Measurements from ENCODE around the gene BICD2.

The BICD2 gene

GRCh38 chr9:92734931-92735635 lies 29.6 kb downstream of the BICD2 start:
- no peak for DNase-seq (ENCODE audit: low read depth)

DNA sequence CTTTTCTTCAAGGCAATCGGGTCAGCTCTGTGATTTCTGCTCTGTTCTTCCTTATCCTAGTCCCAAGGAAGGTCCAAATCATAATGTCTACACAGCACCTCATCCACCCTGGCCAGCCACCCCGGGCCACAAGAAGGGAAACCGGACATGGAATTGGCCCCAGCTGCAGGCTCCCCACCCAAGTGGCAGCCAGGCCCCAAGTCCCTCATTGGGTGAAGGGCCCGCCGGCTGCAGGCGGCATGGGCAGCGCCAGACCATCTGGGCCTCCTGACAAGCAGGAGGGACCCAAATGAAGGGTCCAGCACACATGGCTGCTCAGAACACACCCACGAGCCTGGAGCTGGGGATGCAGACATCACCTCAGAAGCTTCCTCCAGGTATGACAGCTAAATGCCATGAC lies 33.7 kb downstream of the BICD2 start:
- Histone ChIP-seq H3K4me3 (ENCODE audit: low read length) (no peak overlapping the region), H3K4me1 (ENCODE audit: control insufficient read depth, insufficient read depth, low read length) (peaks cover 7% of the 10 kb centered on the region), H3K9me3 (ENCODE audit: control insufficient read depth, low read length) (no peaks in the 10 kb centered on the region), H3K27me3 (replicated peaks; ENCODE audit: control insufficient read depth, insufficient read depth, low read length) (no peaks in the 10 kb centered on the region), H3K9ac (ENCODE audit: low read length) (no peak overlapping the region), H3K36me3 (ENCODE audit: control insufficient read depth, insufficient read depth, low read length, severe bottlenecking) (peaks cover 19% of the 10 kb centered on the region)
- no peak for DNase-seq (ENCODE audit: low read depth)

More at GRCh38 chr9:92734931-92735635, 29.6 kb downstream of the BICD2 start:
- H3K36me3 ChIP-seq (ENCODE audit: control insufficient read depth, insufficient read depth, low read length, severe bottlenecking), result no peaks in the 10 kb centered on the region
- no peaks in the 10 kb centered on the region for H3K9me3 ChIP-seq (ENCODE audit: control insufficient read depth, low read length)
- H3K4me1 ChIP-seq (ENCODE audit: control insufficient read depth, insufficient read depth, low read length), result peaks cover 30% of the 10 kb centered on the region
- no peak overlapping the region for H3K9ac ChIP-seq (ENCODE audit: low read length)
- no peaks in the 10 kb centered on the region for H3K27me3 ChIP-seq (replicated peaks; ENCODE audit: control insufficient read depth, insufficient read depth, low read length)
- H3K4me3 ChIP-seq (ENCODE audit: low read length), result no peak overlapping the region

GRCh38 chr9:92729735-92730155 lies 34.9 kb downstream of the BICD2 start:
- DNase-seq (ENCODE audit: low read depth), result no peak
- Histone ChIP-seq H3K9ac (ENCODE audit: low read length) (no peak overlapping the region), H3K36me3 (ENCODE audit: control insufficient read depth, insufficient read depth, low read length, severe bottlenecking) (peaks cover 19% of the 10 kb centered on the region), H3K9me3 (ENCODE audit: control insufficient read depth, low read length) (no peaks in the 10 kb centered on the region), H3K4me3 (ENCODE audit: low read length) (no peak overlapping the region), H3K4me1 (ENCODE audit: control insufficient read depth, insufficient read depth, low read length) (peaks cover 6% of the 10 kb centered on the region), H3K27me3 (replicated peaks; ENCODE audit: control insufficient read depth, insufficient read depth, low read length) (no peaks in the 10 kb centered on the region)

DNA sequence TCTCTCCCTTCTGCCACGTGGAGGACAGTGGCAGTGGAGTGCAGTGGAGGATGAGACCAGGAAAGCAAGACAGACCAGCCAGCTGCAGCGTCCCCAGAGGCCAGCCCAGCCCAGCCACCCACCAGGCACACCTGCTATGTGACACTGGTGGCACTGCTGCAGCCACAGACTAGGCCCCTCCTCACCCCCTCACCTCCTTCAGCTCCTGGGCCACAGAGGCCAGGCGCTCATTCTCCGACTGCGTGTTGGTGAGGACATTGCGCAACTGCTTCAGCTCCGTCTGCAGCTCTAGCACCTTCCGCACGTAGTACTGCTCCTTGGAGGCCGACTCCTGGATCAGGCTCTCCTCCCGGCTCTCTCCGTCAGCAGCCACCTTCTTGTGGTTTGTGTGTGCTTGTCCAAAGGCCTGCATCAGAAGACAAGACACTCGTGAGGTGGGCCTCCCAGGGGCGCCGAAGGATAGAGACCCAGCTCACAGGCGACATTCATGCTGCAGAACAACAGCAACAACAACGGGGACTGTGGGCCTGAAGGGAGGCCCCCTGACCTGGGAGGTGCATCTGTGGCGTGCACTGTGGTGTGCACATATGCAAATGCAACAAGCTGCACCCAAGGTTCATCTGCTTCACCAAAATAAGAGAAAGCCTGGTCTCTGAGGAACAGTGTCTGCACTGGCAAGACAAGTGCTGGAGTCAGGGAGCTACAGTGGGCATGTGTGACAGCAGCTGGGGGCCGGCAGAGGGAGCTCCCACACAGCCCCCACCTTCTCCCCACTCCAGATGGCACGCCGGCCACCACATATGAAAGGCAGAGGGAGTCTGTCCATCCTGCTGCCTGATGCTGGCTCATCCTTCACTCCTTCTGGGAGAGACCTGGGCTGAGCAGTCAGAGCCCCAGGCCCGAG lies 35.5 kb downstream of the BICD2 start:
- H3K4me3 ChIP-seq (ENCODE audit: low read length), result no peak overlapping the region
- no peak for DNase-seq (ENCODE audit: low read depth)
- peaks cover 6% of the 10 kb centered on the region for H3K4me1 ChIP-seq (ENCODE audit: control insufficient read depth, insufficient read depth, low read length)
- no peaks in the 10 kb centered on the region for H3K27me3 ChIP-seq (replicated peaks; ENCODE audit: control insufficient read depth, insufficient read depth, low read length)
- no peak overlapping the region for H3K9ac ChIP-seq (ENCODE audit: low read length)
- peaks cover 19% of the 10 kb centered on the region for H3K36me3 ChIP-seq (ENCODE audit: control insufficient read depth, insufficient read depth, low read length, severe bottlenecking)
- no peaks in the 10 kb centered on the region for H3K9me3 ChIP-seq (ENCODE audit: control insufficient read depth, low read length)

DNA sequence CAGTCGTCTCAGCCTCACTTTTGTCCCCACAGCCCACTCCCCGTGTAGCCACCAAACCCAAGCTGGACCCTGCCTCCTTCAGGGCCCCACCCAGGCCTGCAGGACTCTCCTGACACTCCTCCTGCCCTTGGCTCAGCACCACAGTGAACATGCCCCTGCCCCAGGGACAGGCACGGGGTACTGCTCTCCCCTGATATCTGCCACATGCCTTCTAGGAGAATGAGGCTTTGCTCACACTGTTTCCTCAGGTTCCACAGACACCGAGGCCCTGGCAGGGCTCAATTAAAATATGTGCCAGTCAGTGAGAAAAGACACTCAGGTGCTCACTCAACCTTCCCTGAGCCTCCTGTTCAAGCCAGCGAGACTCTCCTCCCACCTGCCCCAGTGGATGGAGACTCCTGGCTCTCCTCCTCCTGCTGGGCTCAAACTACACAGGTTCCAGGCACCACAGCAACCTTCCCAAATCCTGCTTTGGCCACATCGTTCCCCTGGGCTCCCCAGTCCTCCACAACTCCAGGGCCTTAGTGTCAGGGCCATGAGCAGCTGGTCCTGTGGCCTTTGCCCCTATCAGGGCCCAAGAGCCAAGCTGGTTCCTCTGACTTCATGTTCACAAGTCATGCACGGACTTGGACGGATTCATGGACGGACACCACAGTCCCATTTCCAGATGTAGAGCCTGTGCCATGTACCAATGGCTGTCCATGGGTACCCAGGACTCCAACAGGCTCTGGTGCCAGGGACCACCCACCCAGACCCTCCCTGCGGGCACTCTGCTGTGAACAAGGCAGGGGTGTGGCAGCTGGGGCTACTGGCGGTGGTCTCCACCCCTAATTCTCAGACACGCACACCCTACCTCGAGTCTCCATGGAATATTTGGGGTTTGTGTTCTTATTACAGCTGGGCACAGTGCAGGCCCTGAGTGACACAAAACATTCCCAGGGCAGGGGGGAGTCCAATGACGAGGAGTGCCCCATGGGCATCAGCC lies 36.6 kb downstream of the BICD2 start:
- DNase-seq (ENCODE audit: low read depth), result no peak

GRCh38 chr9:92726971-92727715 lies 37.5 kb downstream of the BICD2 start:
- Histone ChIP-seq H3K9ac (ENCODE audit: low read length) (no peak overlapping the region), H3K9me3 (ENCODE audit: control insufficient read depth, low read length) (no peaks in the 10 kb centered on the region), H3K4me3 (ENCODE audit: low read length) (no peak overlapping the region), H3K4me1 (ENCODE audit: control insufficient read depth, insufficient read depth, low read length) (peaks cover 6% of the 10 kb centered on the region), H3K27me3 (replicated peaks; ENCODE audit: control insufficient read depth, insufficient read depth, low read length) (no peaks in the 10 kb centered on the region), H3K36me3 (ENCODE audit: control insufficient read depth, insufficient read depth, low read length, severe bottlenecking) (peaks cover 24% of the 10 kb centered on the region)
- DNase-seq (ENCODE audit: low read depth), result no peak

More for the DNA sequence above, 36.6 kb downstream of the BICD2 start:
- Histone ChIP-seq H3K4me3 (ENCODE audit: low read length) (no peak overlapping the region), H3K9ac (ENCODE audit: low read length) (no peak overlapping the region), H3K27me3 (replicated peaks; ENCODE audit: control insufficient read depth, insufficient read depth, low read length) (no peaks in the 10 kb centered on the region), H3K36me3 (ENCODE audit: control insufficient read depth, insufficient read depth, low read length, severe bottlenecking) (peaks cover 19% of the 10 kb centered on the region), H3K9me3 (ENCODE audit: control insufficient read depth, low read length) (no peaks in the 10 kb centered on the region), H3K4me1 (ENCODE audit: control insufficient read depth, insufficient read depth, low read length) (peaks cover 6% of the 10 kb centered on the region)

GRCh38 chr9:92726348-92726747 lies 38.3 kb downstream of the BICD2 start:
- no peak overlapping the region for H3K4me3 ChIP-seq (ENCODE audit: low read length)
- no peaks in the 10 kb centered on the region for H3K27me3 ChIP-seq (replicated peaks; ENCODE audit: control insufficient read depth, insufficient read depth, low read length)
- H3K9me3 ChIP-seq (ENCODE audit: control insufficient read depth, low read length), result no peaks in the 10 kb centered on the region
- no peak for DNase-seq (ENCODE audit: low read depth)
- H3K36me3 ChIP-seq (ENCODE audit: control insufficient read depth, insufficient read depth, low read length, severe bottlenecking), result peaks cover 32% of the 10 kb centered on the region
- H3K4me1 ChIP-seq (ENCODE audit: control insufficient read depth, insufficient read depth, low read length), result no peaks in the 10 kb centered on the region
- no peak overlapping the region for H3K9ac ChIP-seq (ENCODE audit: low read length)

DNA sequence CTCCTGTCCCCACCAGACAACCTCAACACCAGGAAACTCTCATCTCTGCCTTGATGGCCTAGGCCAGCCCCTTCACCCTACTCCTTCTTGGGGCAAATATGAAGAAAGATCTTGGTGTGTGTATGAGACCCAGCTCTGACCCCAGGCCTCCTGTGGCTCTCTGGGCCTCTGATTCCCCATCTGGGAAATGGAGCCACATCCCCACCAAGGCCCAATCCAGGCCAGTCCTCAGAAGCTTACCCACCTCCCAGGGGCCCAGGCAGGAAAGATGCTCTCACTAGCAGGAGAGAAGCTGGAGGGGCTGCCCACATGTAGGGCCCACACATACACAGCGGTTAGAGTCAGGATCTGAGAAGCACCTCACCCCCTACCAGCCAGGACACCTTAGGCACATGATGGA lies 38.9 kb downstream of the BICD2 start:
- Histone ChIP-seq H3K4me1 (ENCODE audit: control insufficient read depth, insufficient read depth, low read length) (no peaks in the 10 kb centered on the region), H3K9ac (ENCODE audit: low read length) (no peak overlapping the region), H3K9me3 (ENCODE audit: control insufficient read depth, low read length) (no peaks in the 10 kb centered on the region), H3K27me3 (replicated peaks; ENCODE audit: control insufficient read depth, insufficient read depth, low read length) (no peaks in the 10 kb centered on the region), H3K36me3 (ENCODE audit: control insufficient read depth, insufficient read depth, low read length, severe bottlenecking) (peaks cover 38% of the 10 kb centered on the region), H3K4me3 (ENCODE audit: low read length) (no peak overlapping the region)
- DNase-seq (ENCODE audit: low read depth), result no peak

DNA sequence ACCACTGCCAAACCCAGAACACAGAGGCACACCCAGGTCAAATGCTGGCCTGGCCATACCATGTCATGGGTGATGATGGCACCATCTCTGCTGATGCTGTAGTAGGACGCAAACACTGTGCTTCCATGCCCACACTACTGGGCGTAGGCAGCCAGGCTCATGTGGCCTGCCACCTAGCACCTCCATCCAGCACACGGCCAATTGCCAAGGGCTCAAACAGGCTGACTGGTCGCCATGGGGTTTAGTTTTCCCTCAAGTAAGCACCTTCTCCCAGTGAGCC lies 39.4 kb downstream of the BICD2 start:
- no peak overlapping the region for H3K4me3 ChIP-seq (ENCODE audit: low read length)
- H3K9ac ChIP-seq (ENCODE audit: low read length), result no peak overlapping the region
- H3K36me3 ChIP-seq (ENCODE audit: control insufficient read depth, insufficient read depth, low read length, severe bottlenecking), result peaks cover 43% of the 10 kb centered on the region
- no peaks in the 10 kb centered on the region for H3K4me1 ChIP-seq (ENCODE audit: control insufficient read depth, insufficient read depth, low read length)
- H3K27me3 ChIP-seq (replicated peaks; ENCODE audit: control insufficient read depth, insufficient read depth, low read length), result no peaks in the 10 kb centered on the region
- no peak for DNase-seq (ENCODE audit: low read depth)
- H3K9me3 ChIP-seq (ENCODE audit: control insufficient read depth, low read length), result no peaks in the 10 kb centered on the region

DNA sequence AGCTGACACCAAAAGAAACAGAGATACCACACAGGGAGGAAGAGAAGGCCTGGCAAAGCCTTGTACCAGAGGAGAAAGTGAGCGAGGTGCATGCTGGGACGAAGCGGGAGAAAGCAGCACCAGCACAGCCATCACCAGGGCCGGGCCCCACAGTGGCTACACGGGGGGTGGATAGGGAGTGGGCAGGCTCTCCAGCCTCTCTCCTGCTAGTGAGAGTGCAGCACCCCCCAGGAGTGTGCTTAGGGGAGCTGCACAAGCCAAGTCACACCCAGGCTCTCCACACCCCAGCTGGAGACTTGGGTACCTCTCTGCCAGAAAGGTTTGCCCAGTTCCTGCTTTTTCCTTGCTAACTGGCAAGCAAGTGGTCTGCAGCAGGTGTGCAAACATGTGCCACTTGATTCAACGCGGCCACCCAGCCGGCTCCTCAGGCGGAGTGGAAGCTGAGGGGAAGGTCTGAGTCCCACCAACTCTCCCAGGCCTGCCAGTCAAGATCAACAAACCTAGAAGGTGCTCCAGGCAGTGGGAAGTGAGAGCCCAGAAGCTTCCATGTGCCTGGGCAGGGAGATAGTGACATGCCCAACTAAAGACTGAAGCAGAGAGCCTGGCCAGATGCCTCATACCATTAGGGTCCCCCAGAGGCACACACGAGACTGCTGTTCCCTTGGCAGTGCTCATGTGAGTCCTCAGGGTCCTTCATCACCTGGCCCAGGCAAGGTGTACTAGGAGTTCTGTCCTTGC lies 39.9 kb downstream of the BICD2 start:
- Histone ChIP-seq H3K9me3 (ENCODE audit: control insufficient read depth, low read length) (no peaks in the 10 kb centered on the region), H3K4me1 (ENCODE audit: control insufficient read depth, insufficient read depth, low read length) (no peaks in the 10 kb centered on the region), H3K4me3 (ENCODE audit: low read length) (no peak overlapping the region), H3K36me3 (ENCODE audit: control insufficient read depth, insufficient read depth, low read length, severe bottlenecking) (peaks cover 48% of the 10 kb centered on the region), H3K9ac (ENCODE audit: low read length) (no peak overlapping the region), H3K27me3 (replicated peaks; ENCODE audit: control insufficient read depth, insufficient read depth, low read length) (no peaks in the 10 kb centered on the region)
- no peak for DNase-seq (ENCODE audit: low read depth)

All from adipocyte (in vitro differentiated cells).